LNCaP clone FGC (cell line): ENCODE measurements around the gene NUP42.

Experiments
- DNase-seq: peaks from one replicate; pipeline ENCODE4 v3.0.0-alpha.2; 2011; ENCODE audit warnings: low read depth
- H3K4me3 ChIP-seq: 2 replicates; pipeline ENCODE4 v1.5.1; 2011; ENCODE audit warnings: mild to moderate bottlenecking, low read depth, low read length, control low read depth
- TF ChIP-seq, protein P1 (sequence below): IDR thresholded peaks from 2 replicates; pipeline ENCODE4 v1.5.1; 2012; ENCODE audit warnings: mild to moderate bottlenecking; ENCODE audit not compliant: control insufficient read depth, insufficient read depth; ENCODE audit errors: extremely low read depth

NUP42 gene

DNA sequence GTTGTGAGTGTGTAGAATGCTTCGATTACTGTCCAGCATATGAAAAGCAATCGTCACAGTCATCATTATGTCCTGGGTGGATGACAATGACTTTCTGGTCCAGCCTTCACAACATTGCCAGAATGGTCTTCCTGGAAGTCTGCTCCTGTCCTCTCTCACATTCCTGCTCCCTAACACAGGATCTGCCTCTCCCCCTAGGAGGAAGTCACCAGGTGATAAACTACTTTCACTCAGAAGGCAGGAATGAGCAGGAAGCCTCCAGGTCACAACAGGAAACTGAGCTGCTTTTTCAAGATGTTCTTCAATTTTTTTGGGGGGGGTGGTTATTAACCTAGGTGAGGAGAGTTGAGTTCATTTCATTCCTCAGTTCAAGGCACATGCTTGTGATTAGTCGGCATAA is 51.1 kb downstream of the NUP42 start:
- TF ChIP-seq, protein P1, sequence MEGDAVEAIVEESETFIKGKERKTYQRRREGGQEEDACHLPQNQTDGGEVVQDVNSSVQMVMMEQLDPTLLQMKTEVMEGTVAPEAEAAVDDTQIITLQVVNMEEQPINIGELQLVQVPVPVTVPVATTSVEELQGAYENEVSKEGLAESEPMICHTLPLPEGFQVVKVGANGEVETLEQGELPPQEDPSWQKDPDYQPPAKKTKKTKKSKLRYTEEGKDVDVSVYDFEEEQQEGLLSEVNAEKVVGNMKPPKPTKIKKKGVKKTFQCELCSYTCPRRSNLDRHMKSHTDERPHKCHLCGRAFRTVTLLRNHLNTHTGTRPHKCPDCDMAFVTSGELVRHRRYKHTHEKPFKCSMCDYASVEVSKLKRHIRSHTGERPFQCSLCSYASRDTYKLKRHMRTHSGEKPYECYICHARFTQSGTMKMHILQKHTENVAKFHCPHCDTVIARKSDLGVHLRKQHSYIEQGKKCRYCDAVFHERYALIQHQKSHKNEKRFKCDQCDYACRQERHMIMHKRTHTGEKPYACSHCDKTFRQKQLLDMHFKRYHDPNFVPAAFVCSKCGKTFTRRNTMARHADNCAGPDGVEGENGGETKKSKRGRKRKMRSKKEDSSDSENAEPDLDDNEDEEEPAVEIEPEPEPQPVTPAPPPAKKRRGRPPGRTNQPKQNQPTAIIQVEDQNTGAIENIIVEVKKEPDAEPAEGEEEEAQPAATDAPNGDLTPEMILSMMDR: no peak
- H3K4me3 ChIP-seq: no peak overlapping the region
- DNase-seq: no peak

DNA sequence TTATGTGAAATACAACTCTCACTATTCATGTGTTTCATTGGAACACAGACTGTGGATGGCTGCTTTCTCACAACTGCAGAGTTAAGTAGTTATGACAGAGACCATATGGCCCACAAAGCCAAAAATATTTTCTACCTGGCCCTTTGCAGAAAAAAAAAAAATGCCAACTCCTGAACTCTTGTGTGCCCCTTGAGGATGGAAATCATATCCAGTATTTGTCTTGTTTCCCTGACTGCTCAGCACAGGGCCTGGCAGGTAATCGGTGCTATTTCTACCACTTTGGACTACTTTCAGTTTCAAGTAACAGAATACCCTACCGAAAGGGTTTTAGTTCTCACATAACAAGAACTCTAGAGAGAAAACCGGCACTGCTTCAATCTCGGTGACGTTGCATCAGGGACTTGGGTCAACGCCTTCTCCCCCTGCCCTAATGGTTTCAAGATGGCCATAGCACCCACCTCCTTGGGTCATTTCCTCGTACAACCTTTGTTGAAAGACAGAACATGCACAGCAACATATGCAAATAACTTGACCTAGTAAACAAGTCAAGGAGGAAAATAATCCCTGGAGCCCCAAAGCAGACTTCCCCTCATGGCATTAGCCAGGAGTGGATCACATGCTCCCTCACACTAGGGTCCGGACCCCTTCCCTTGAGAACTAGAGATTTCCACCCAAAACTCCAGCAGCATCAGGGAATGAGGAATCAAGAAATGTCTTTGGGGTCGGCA is 52.9 kb downstream of the NUP42 start:
- no peak for DNase-seq
- TF ChIP-seq, protein P1: no peak
- no peak overlapping the region for H3K4me3 ChIP-seq

DNA sequence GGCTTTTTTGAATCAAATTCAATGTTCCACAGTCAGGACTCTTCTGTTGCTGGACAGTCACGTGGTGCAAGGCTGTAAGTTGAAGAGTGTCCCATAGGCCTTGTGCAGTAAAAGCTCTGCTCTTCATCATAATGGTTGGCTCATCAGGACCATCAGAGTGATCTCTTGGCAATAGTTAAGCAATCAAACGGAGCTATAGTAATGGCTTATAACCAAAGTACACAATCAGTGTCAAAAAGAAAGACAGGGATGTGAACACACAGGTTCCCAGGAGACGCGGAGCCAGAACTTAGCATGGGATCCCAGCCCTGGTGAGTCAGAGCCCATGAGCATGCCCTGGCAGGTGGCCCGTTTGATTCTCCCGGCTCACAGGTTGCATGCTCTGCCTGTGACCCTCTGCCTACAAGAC is 54.0 kb downstream of the NUP42 start:
- TF ChIP-seq, protein P1: no peak
- no peak overlapping the region for H3K4me3 ChIP-seq
- peak; percentile 91 for DNase-seq

DNA sequence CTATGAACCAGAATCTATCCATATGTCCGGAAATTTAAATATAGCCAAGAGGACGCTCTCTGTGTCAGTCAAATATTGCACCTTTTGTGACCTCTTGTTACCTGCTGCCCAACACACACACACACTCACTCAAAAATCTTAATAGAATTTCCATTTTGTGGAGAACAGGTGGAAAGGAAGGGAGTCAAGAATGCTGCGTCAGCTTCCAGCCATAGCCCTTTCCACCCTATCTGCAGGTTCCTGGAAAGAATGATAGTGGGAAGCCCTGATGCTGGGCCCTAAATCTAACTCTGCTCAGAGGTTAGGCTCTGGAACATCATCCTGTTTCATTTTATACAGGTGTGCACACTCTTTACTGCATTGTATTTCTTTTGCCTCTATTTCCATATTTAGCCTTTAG is 55.2 kb downstream of the NUP42 start:
- H3K4me3 ChIP-seq: no peak overlapping the region
- DNase-seq: no peak
- TF ChIP-seq, protein P1: no peak

DNA sequence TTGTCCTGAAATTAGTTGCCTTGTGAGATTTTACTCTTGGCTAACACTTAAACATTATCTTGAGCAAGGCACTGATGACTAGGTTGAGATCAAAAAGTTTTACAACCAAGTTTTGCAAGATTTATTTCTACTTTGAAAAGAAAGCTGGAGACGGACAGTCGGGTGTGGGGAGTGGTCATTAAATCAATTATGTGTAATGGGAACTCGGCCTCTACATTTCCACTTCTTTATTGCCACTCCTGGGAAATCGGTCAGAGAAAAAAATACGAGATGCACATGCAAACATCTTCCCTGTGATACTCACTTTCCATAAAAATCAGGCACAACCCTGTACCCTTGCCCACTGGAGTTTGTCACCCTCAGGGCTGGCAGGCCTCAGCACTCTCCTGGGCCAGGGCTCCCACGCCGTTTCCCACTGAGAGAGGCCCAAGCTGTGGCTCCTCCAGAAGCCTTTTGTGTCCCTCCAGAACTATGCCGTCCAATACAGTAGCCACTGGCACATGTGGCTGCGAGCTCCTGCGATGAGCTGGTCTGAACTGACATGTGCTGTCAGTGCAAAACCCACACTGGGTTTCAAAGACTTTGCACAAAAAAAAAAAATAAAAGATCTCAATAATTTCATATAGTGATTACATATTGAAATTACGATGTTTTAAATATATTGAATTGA is 57.3 kb downstream of the NUP42 start:
- DNase-seq: no peak
- H3K4me3 ChIP-seq: no peak overlapping the region
- TF ChIP-seq, protein P1: no peak

DNA sequence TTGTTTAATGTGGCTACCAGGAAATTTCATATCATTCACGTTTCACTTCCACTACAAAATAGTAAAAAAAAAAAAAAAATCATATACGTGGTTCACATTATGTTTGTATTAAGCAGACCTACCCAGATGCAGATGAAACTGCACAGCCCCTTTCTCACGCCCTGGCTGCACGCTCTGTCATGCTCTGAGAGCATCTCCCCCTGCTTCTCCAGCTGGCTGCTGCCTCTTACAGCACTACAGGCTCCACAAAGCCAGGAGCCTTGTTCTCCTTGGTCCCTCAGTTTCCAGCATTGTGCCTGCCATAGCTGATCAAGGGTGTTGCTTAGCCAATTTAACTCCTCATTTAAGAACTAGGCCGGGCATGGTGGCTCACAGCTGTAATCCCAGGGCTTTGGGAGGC is 57.9 kb downstream of the NUP42 start:
- no peak for DNase-seq
- TF ChIP-seq, protein P1: no peak
- no peak overlapping the region for H3K4me3 ChIP-seq

DNA sequence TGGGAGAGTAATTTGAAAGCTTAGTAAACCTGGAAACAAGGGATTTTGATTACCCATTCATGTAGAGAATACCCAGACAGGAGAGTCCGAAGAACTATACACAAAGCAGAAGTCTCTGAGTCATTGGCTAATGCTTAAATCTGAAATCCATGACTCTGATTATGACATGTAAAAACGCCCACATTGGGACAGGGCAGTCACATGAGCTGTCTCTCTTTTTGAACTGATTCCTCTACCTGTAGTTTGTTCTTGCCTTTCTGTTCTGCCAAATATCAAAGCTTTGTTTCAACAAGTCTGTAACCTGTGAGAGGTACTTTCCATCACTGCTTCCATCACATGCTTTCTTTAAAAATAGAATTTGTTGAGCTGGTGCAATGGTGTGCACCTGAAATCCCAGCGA is 60.5 kb downstream of the NUP42 start:
- no peak for DNase-seq
- H3K4me3 ChIP-seq: no peak overlapping the region
- TF ChIP-seq, protein P1: no peak
